Loucy (cell line): ENCODE data around the gene SLC38A1.

Experiments used
- H2AFZ ChIP-seq: fragments of 200-600 bp; sonication (generic); 2 replicates; pipeline ENCODE4 v1.6.0; 2016; ENCODE audit warnings: antibody characterized with exemption, mild to moderate bottlenecking, low read length, moderate library complexity
- H3F3A ChIP-seq: fragments of 200-600 bp; 2 replicates; pipeline ENCODE4 v1.6.0; 2016; ENCODE audit warnings: antibody characterized with exemption, low read depth, mild to moderate bottlenecking
- H3K27me3 ChIP-seq: fragments of 200-600 bp; sonication (generic); 2 replicates; pipeline ENCODE4 v1.6.1; 2014; ENCODE audit warnings: low read length, mild to moderate bottlenecking; ENCODE audit not compliant: insufficient read depth, poor library complexity, severe bottlenecking
- H3K36me3 ChIP-seq: fragments of 200-600 bp; sonication (generic); 2 replicates; pipeline ENCODE4 v1.6.1; 2016; ENCODE audit warnings: low read length; ENCODE audit not compliant: insufficient read depth
- H3K4me1 ChIP-seq: fragments of 200-600 bp; sonication (generic); 2 replicates; pipeline ENCODE4 v1.5.1; 2014; ENCODE audit warnings: low read length, mild to moderate bottlenecking; ENCODE audit not compliant: insufficient read depth, poor library complexity, severe bottlenecking
- H3K4me2 ChIP-seq: fragments of 200-600 bp; sonication (generic); 2 replicates; pipeline ENCODE4 v1.6.0; 2014; ENCODE audit warnings: antibody characterized with exemption, low read length, low read depth, mild to moderate bottlenecking; ENCODE audit not compliant: poor library complexity, severe bottlenecking
- H3K4me3 ChIP-seq: fragments of 200-600 bp; sonication (generic); 2 replicates; pipeline ENCODE4 v1.5.1; 2014; ENCODE audit warnings: low read length, mild to moderate bottlenecking, mixed read lengths; ENCODE audit not compliant: poor library complexity, severe bottlenecking
- H3K79me2 ChIP-seq: fragments of 200-600 bp; sonication (generic); 2 replicates; pipeline ENCODE4 v1.6.1; 2014; ENCODE audit warnings: low read length; ENCODE audit not compliant: insufficient read depth
- H3K9ac ChIP-seq: fragments of 200-600 bp; sonication (generic); 2 replicates; pipeline ENCODE4 v1.6.0; 2014; ENCODE audit warnings: mild to moderate bottlenecking, low read depth, low read length, moderate library complexity; ENCODE audit not compliant: poor library complexity, severe bottlenecking
- H3K9me2 ChIP-seq: fragments of 200-600 bp; sonication (generic); replicated peaks from 2 replicates; pipeline ENCODE4 v1.6.1; 2016; ENCODE audit warnings: low read depth, low read length, mixed read lengths
- H3K9me3 ChIP-seq: fragments of 200-600 bp; sonication (generic); 2 replicates; pipeline ENCODE4 v1.6.1; 2014; ENCODE audit warnings: mild to moderate bottlenecking, antibody characterized with exemption, low read length, low read depth; ENCODE audit not compliant: insufficient read depth
- H4K20me1 ChIP-seq: fragments of 200-600 bp; sonication (generic); 2 replicates; pipeline ENCODE4 v1.6.0; 2014; ENCODE audit warnings: antibody characterized with exemption, low read length, mild to moderate bottlenecking; ENCODE audit not compliant: insufficient read depth, poor library complexity, severe bottlenecking
- EZH2phosphoT487 ChIP-seq: fragments of 200-600 bp; IDR thresholded peaks from 2 replicates; pipeline ENCODE4 v1.6.1; 2018; ENCODE audit warnings: antibody characterized with exemption, mild to moderate bottlenecking, moderate library complexity, borderline replicate concordance
- TF ChIP-seq, protein P1 (sequence below): fragments of 200-600 bp; sonication (generic); conservative IDR thresholded peaks from 2 replicates; pipeline ENCODE4 v1.5.1; 2014; ENCODE audit warnings: mild to moderate bottlenecking, antibody characterized with exemption, low read length

SLC38A1 gene

GRCh38 chr12:46148327-46149078 is 120.3 kb downstream of the SLC38A1 start:
- Histone ChIP-seq H3K4me3 (no peak overlapping the region), H3K9ac (no peak overlapping the region), H2AFZ (no peak overlapping the region), H3K79me2 (no peaks in the 10 kb centered on the region), H3K4me2 (no peak overlapping the region), H3K9me3 (no peaks in the 10 kb centered on the region), H3F3A (no peaks in the 10 kb centered on the region), H3K9me2 (no peaks in the 10 kb centered on the region), H3K27me3 (no peaks in the 10 kb centered on the region), H3K36me3 (no peaks in the 10 kb centered on the region), H4K20me1 (no peaks in the 10 kb centered on the region), H3K4me1 (peaks cover 7% of the 10 kb centered on the region)
- no peak for TF ChIP-seq EZH2phosphoT487
- TF ChIP-seq, protein P1, sequence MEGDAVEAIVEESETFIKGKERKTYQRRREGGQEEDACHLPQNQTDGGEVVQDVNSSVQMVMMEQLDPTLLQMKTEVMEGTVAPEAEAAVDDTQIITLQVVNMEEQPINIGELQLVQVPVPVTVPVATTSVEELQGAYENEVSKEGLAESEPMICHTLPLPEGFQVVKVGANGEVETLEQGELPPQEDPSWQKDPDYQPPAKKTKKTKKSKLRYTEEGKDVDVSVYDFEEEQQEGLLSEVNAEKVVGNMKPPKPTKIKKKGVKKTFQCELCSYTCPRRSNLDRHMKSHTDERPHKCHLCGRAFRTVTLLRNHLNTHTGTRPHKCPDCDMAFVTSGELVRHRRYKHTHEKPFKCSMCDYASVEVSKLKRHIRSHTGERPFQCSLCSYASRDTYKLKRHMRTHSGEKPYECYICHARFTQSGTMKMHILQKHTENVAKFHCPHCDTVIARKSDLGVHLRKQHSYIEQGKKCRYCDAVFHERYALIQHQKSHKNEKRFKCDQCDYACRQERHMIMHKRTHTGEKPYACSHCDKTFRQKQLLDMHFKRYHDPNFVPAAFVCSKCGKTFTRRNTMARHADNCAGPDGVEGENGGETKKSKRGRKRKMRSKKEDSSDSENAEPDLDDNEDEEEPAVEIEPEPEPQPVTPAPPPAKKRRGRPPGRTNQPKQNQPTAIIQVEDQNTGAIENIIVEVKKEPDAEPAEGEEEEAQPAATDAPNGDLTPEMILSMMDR = no peak

DNA sequence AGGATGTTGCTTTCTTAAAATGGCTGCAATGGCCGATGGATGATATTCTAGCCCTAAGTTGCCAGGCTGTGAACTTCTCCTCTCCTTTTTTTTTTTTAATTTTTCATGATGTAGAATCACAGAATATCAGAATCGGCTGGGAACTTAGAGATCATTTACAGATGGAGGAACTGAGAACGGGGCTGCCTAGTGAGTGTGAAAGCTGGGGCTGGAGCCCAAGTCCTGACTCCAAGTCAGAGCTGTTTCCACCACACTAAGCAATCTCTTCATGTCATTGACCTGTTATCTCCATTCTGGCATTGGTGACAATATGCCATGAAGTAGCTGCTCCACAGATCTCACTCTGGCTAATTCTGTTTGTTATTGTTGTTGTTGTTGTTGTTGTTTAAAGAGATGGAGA is 121.7 kb downstream of the SLC38A1 start:
- Histone ChIP-seq H3K4me2 (no peak overlapping the region), H3K36me3 (no peaks in the 10 kb centered on the region), H3K9me2 (no peaks in the 10 kb centered on the region), H3K4me3 (no peak overlapping the region), H4K20me1 (no peaks in the 10 kb centered on the region), H3K9me3 (no peaks in the 10 kb centered on the region), H3K27me3 (no peaks in the 10 kb centered on the region), H3K9ac (no peak overlapping the region), H3K79me2 (no peaks in the 10 kb centered on the region), H2AFZ (no peak overlapping the region), H3F3A (no peaks in the 10 kb centered on the region), H3K4me1 (peaks cover 7% of the 10 kb centered on the region)
- TF ChIP-seq, protein P1 = no peak
- no peak for TF ChIP-seq EZH2phosphoT487

- no peak for TF ChIP-seq EZH2phosphoT487
- TF ChIP-seq, protein P1 = no peak
- H3K9ac ChIP-seq = no peak overlapping the region
- H2AFZ ChIP-seq = no peak overlapping the region
- no peaks in the 10 kb centered on the region for H4K20me1 ChIP-seq
- H3K4me2 ChIP-seq = no peak overlapping the region
- H3K9me2 ChIP-seq = no peaks in the 10 kb centered on the region
- H3K79me2 ChIP-seq = no peaks in the 10 kb centered on the region
- no peaks in the 10 kb centered on the region for H3K27me3 ChIP-seq
- no peaks in the 10 kb centered on the region for H3K36me3 ChIP-seq
- no peaks in the 10 kb centered on the region for H3F3A ChIP-seq
- H3K4me3 ChIP-seq = no peak overlapping the region
- peaks cover 4% of the 10 kb centered on the region for H3K4me1 ChIP-seq
- no peaks in the 10 kb centered on the region for H3K9me3 ChIP-seq
Measured at GRCh38 chr12:46145881-46146280, 123.0 kb downstream of the SLC38A1 start.
